ENCODE measurements around the gene PPP2R2D.

The PPP2R2D gene

GRCh38 chr10:132003282-132003924, 102.6 kb downstream of the PPP2R2D start:
- no peak for DNase-seq

- no peak for DNase-seq
These were observed 103.2 kb downstream of the PPP2R2D start for GRCh38 chr10:132004052-132004451.

GRCh38 chr10:132005147-132005546, 104.3 kb downstream of the PPP2R2D start:
- DNase-seq: no peak

- DNase-seq: no peak
These were observed 106.2 kb downstream of the PPP2R2D start for GRCh38 chr10:132006966-132007365.

DNA sequence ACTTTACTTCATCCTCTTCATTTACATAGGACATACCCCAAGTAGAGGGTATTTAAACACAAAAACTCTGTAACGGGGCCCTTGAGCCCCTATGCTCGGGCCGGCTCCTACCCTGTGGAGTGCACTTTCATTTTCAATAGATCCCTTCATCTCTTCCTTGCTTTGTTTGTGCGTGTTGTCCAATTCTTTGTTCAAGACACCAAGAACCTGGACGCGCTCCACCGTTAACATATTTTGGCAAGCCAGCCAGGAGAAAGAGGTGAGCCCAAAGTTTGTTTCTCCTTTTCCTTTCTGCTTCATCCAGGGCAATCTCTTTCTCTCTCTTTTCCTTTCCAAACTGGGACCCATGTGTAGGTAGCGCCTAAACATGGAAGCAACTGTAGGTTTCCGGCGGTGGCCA, 106.9 kb downstream of the PPP2R2D start:
- DNase-seq: no peak

Data from NCI-H774 (cell line).